Natural killer cell (primary cell): ENCODE measurements around the gene RYR2. TPM values are rescaled to one million over a fixed set of nuclear protein-coding genes. Genes with fewer than 3 reads are reported as not detected.

Experiments used
- ATAC-seq, 3 donors: fragments of 150-1000 bp in 2 of 3; fragments of 200-7000 bp in 1 of 3; cut with Tn5 transposase; 1 replicate in 1 of 3; 2 replicates in 2 of 3; pipeline ENCODE4 v1.10.0; 2021; ENCODE audit warnings: mild to moderate bottlenecking in 2 of 3, moderate library complexity in 2 of 3
- DNase-seq, 2 donors: peaks; one replicate each; pipeline versions ENCODE4 v3.0.0 to v3.0.0-alpha.2; 2013 to 2021; ENCODE audit warnings: mixed read lengths in 1 of 2
- H3K27ac ChIP-seq: one replicate; pipeline ENCODE4 v1.5.1; 2013; ENCODE audit warnings: mild to moderate bottlenecking, low read length
- H3K27me3 ChIP-seq: one replicate; pipeline ENCODE4 v1.6.1; 2013; ENCODE audit warnings: low read length; ENCODE audit not compliant: control insufficient read depth, insufficient read depth
- H3K36me3 ChIP-seq: one replicate; pipeline ENCODE4 v1.6.1; 2013; ENCODE audit warnings: low read length; ENCODE audit not compliant: control insufficient read depth, insufficient read depth
- H3K4me1 ChIP-seq: one replicate; pipeline ENCODE4 v1.6.1; 2013; ENCODE audit warnings: low read length; ENCODE audit not compliant: control insufficient read depth, insufficient read depth
- H3K4me3 ChIP-seq: one replicate; pipeline ENCODE4 v1.5.1; 2013; ENCODE audit warnings: low read length
- H3K9me3 ChIP-seq: one replicate; pipeline ENCODE4 v1.6.1; 2013; ENCODE audit warnings: low read length; ENCODE audit not compliant: control insufficient read depth, insufficient read depth
- H3K27ac Mint-ChIP-seq, 2 donors: one replicate each; pipeline ENCODE4 v1.8.0; 2022; ENCODE audit warnings: mild to moderate bottlenecking in 2 of 2, mixed read lengths in 2 of 2, moderate library complexity in 1 of 2
- H3K27me3 Mint-ChIP-seq, 2 donors: one replicate each; pipeline ENCODE4 v1.8.0; 2022; ENCODE audit warnings: low read depth in 2 of 2, mixed read lengths in 2 of 2
- H3K36me3 Mint-ChIP-seq: one replicate; pipeline ENCODE4 v1.8.0; 2022; ENCODE audit warnings: mixed read lengths
- H3K4me1 Mint-ChIP-seq, 2 donors: one replicate each; pipeline ENCODE4 v1.8.0; 2022; ENCODE audit warnings: mixed read lengths in 2 of 2
- H3K4me3 Mint-ChIP-seq: one replicate; pipeline ENCODE4 v1.8.0; 2022; ENCODE audit warnings: mild to moderate bottlenecking, moderate library complexity, mixed read lengths
- H3K9me3 Mint-ChIP-seq, 2 donors: one replicate each; pipeline ENCODE4 v1.8.0; 2022; ENCODE audit warnings: mixed read lengths in 2 of 2
- CTCF ChIP-seq: fragments of 200-600 bp; IDR thresholded peaks from one replicate; pipeline ENCODE4 v1.8.0; 2022; ENCODE audit warnings: antibody characterized with exemption
- WGBS: methylation state at CpG from one replicate; pipeline ENCODE4 v1.1.7; 2013; ENCODE audit warnings: missing lambda C conversion rate; ENCODE audit not compliant: insufficient coverage; 5-methylcytosine and 5-hydroxymethylcytosine counted together
- intact Hi-C: fragments of 100-400 bp; cut with micrococcal nuclease; formaldehyde crosslinking; loops from one replicate; pipeline ENCODE4 v1.14.2; 2022
- total RNA-seq, 4 donors: library from RNA; stranded (reverse); fragments of 120-200 nt in 1 of 4; gene quantifications; one replicate each; pipeline versions ENCODE4 v1.2.3 to v1.2.4, GENCODE V29; 2013 to 2022

RYR2 gene
- total RNA-seq, 3 donors from 2014 or later (not counting 1 experiment from before 2014, with no cell fraction given): 0.13 to 1.2 (median 0.38) TPM

- no peaks in the 10 kb centered on the region for H3K9me3 ChIP-seq
- no peaks in the 10 kb centered on the region for H3K27me3 ChIP-seq
- 87% methylated on average over 25 of the region's 25 CpGs for WGBS
- peaks cover 6% of the 10 kb centered on the region for H3K36me3 Mint-ChIP-seq
- H3K9me3 Mint-ChIP-seq: no peaks in the 10 kb centered on the region
- H3K27me3 Mint-ChIP-seq: no peaks in the 10 kb centered on the region
- no peak for TF ChIP-seq CTCF
- no peak overlapping the region for H3K4me3 ChIP-seq
- no peak for DNase-seq
- no peaks in the 10 kb centered on the region for H3K36me3 ChIP-seq
- no peaks in the 10 kb centered on the region for H3K4me1 ChIP-seq
- no peak overlapping the region for H3K27ac Mint-ChIP-seq
- no peak overlapping the region for H3K4me3 Mint-ChIP-seq
- H3K27ac ChIP-seq: no peak overlapping the region
- ATAC-seq: no peak
- intact Hi-C loops: no loop called here
- H3K4me1 Mint-ChIP-seq: no peaks in the 10 kb centered on the region
These were observed 29.8 kb downstream of the RYR2 start for GRCh38 chr1:237071641-237072420.

GRCh38 chr1:237074371-237075117 lies 32.6 kb downstream of the RYR2 start:
- Histone ChIP-seq H3K9me3 (no peaks in the 10 kb centered on the region), H3K36me3 (no peaks in the 10 kb centered on the region), H3K4me3 (no peak overlapping the region), H3K27me3 (no peaks in the 10 kb centered on the region), H3K4me1 (no peaks in the 10 kb centered on the region), H3K27ac (no peak overlapping the region)
- ATAC-seq (no peak), DNase-seq (no peak)
- no peak overlapping the region for H3K27ac Mint-ChIP-seq
- WGBS: 87% methylated on average over 11 of the region's 11 CpGs
- no peaks in the 10 kb centered on the region for H3K27me3 Mint-ChIP-seq
- no peaks in the 10 kb centered on the region for H3K9me3 Mint-ChIP-seq
- H3K4me3 Mint-ChIP-seq: no peak overlapping the region
- H3K36me3 Mint-ChIP-seq: peaks cover 6% of the 10 kb centered on the region
- TF ChIP-seq CTCF: no peak
- no peaks in the 10 kb centered on the region for H3K4me1 Mint-ChIP-seq
- intact Hi-C loops: no loop called here

GRCh38 chr1:237084341-237085077 lies 42.5 kb downstream of the RYR2 start:
- DNase-seq (no peak), ATAC-seq (no peak)
- Mint-ChIP-seq H3K4me3 (no peak overlapping the region), H3K27ac (no peak overlapping the region), H3K36me3 (no peaks in the 10 kb centered on the region), H3K9me3 (peaks cover 0 to 2% of the 10 kb centered on the region in 2 donors), H3K4me1 (no peaks in the 10 kb centered on the region), H3K27me3 (no peaks in the 10 kb centered on the region)
- Histone ChIP-seq H3K4me1 (no peaks in the 10 kb centered on the region), H3K4me3 (no peak overlapping the region), H3K27ac (no peak overlapping the region), H3K9me3 (no peaks in the 10 kb centered on the region), H3K36me3 (no peaks in the 10 kb centered on the region), H3K27me3 (no peaks in the 10 kb centered on the region)
- WGBS: 76% methylated on average over 10 of the region's 11 CpGs
- no peak for TF ChIP-seq CTCF
- intact Hi-C loops: no loop called here
